ENCODE results near the gene FAAH. TPM values are rescaled to one million over a fixed set of nuclear protein-coding genes. Genes with fewer than 3 reads are reported as not detected.

FAAH gene
- total RNA-seq, 4 donors from 2014 or later = 10.6 to 40.2 (median 15.8) TPM

DNA sequence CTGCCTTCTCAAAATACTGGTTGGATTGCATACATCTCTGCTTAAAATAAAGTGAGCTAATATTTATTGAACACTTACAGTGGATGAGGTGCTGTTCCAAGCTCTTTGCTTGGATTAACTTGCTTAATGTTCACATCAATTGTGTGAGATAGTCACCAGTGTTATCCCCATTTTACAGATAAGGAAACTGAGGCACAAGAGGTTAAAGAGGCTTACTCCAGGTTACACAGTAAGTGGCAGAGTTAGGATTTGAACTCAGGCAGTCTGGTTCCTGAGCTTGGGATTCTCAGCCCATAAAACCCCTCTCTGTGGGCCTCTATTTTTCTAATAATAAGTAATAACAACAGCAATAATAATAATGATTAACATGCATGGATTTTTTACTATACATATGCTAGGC is 13.6 kb upstream of the FAAH start:
- Histone ChIP-seq H3K27me3 (no peaks in the 10 kb centered on the region), H3K27ac (no peak overlapping the region), H3K36me3 (no peaks in the 10 kb centered on the region), H3K4me3 (no peak overlapping the region), H3K9me3 (no peaks in the 10 kb centered on the region), H3K4me1 (no peaks in the 10 kb centered on the region)
- no peak for DNase-seq
- TF ChIP-seq CTCF (IDR thresholded peaks at IDR 0.05) (no peak), POLR2A (IDR thresholded peaks at IDR 0.05) (no peak)
- intact Hi-C loops (cut with DNase I; ENCODE audit: low total_unique reads) = no loop called here

- no peaks in the 10 kb centered on the region for H3K36me3 ChIP-seq
- H3K9me3 ChIP-seq = no peaks in the 10 kb centered on the region
- no peak overlapping the region for H3K4me3 ChIP-seq
- no peak for DNase-seq
- H3K4me1 ChIP-seq = no peaks in the 10 kb centered on the region
- intact Hi-C loops (cut with DNase I; ENCODE audit: low total_unique reads) = no loop called here
- no peaks in the 10 kb centered on the region for H3K27me3 ChIP-seq
- TF ChIP-seq CTCF (IDR thresholded peaks at IDR 0.05) (no peak), POLR2A (IDR thresholded peaks at IDR 0.05) (no peak)
- no peak overlapping the region for H3K27ac ChIP-seq
Observed at GRCh38 chr1:46393510-46393909, 607 bp upstream of the FAAH start.

DNA sequence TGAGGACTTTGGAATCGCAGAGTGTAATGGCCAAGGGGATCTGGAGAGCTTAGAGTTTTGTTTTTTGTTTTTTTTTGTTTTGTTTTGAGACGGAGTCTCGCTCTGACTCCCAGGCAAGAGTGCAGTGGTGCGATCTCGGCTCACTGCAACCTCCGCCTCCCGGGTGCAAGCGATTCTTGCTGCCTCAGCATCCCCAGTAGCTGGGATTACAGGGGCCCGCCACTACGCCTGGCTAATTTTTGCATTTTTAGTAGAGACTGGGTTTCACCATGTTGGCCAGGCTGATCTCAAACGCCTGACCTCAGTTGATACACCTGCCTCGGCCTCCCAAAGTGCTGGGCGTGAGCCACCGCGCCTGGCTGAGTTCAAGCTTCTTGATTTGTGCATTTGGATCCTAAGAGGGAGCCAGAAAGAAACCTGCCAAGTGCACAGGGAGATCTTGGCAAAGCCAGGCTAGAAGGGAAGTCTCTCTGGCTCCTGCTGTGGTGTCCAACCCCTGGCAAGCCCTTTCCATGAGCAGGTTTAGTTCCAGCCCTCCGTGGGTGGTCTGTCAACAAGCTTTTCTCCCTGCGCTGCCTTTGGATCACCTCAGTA is 852 bp downstream of the FAAH start:
- TF ChIP-seq CTCF (IDR thresholded peaks at IDR 0.05) (no peak), POLR2A (IDR thresholded peaks at IDR 0.05) (no peak)
- H3K9me3 ChIP-seq = no peaks in the 10 kb centered on the region
- H3K27ac ChIP-seq = no peak overlapping the region
- no peaks in the 10 kb centered on the region for H3K27me3 ChIP-seq
- H3K4me3 ChIP-seq = peak overlapping the region; percentile 20 to 47
- intact Hi-C loops (cut with DNase I; ENCODE audit: low total_unique reads) = no loop called here
- H3K36me3 ChIP-seq = no peaks in the 10 kb centered on the region
- peak in 1 of 2 donors; percentile 25 for DNase-seq
- H3K4me1 ChIP-seq = no peaks in the 10 kb centered on the region

DNA sequence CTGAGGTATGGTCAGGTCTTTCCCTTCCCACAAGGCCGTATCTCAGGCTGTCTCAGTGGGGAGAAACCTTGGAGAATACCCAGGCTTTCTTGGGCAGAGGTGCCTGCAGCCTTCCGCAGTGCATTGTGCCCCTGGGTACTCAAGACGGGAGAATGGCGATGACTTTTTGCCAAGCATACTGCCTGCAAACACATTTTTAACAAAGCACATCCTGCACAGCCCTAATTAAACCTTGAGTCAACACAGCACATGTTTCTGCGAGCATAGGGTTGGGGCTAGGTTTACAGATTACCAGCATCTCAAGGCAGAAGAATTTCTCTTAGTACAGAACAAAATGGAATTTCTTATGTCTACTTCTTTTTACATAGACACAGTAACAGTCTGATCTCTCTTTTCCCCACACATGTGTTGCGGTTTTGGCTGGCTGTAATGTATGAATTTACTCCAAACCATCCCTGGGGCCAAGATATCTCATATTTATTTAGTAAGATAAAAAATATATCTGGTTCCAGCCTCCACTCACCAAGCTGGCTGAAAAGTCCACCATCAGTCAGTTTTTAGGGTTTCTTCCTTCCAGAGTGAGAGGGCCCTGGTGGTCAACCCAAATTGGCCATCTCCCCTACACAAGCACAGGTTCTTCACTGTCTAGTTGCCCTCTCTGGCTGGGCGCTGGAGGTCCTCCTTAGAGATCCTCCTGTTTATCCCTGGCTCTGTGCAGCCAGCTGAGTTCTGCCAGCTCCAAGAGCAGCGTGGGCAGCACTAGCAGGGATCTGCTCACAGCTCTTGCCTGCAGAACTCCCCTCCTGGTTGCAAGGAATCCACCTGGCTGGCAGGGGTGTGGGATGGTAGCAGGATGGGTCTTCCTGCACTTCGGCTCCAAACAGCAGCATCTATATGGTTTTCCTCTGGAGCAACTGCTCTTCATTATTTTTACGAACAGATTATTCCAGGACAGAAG is 2.6 kb downstream of the FAAH start:
- H3K4me3 ChIP-seq = no peak overlapping the region
- H3K36me3 ChIP-seq = no peaks in the 10 kb centered on the region
- intact Hi-C loops (cut with DNase I; ENCODE audit: low total_unique reads) = no loop called here
- DNase-seq = no peak
- no peak overlapping the region for H3K27ac ChIP-seq
- H3K4me1 ChIP-seq = no peaks in the 10 kb centered on the region
- H3K9me3 ChIP-seq = no peaks in the 10 kb centered on the region
- TF ChIP-seq POLR2A (IDR thresholded peaks at IDR 0.05) (no peak), CTCF (IDR thresholded peaks at IDR 0.05) (no peak)
- no peaks in the 10 kb centered on the region for H3K27me3 ChIP-seq

- intact Hi-C loops (cut with DNase I; ENCODE audit: low total_unique reads) = no loop called here
- no peak overlapping the region for H3K27ac ChIP-seq
- H3K36me3 ChIP-seq = no peaks in the 10 kb centered on the region
- no peaks in the 10 kb centered on the region for H3K9me3 ChIP-seq
- no peaks in the 10 kb centered on the region for H3K4me1 ChIP-seq
- no peak for TF ChIP-seq POLR2A (IDR thresholded peaks at IDR 0.05)
- TF ChIP-seq CTCF (IDR thresholded peaks at IDR 0.05) = no peak
- no peak overlapping the region for H3K4me3 ChIP-seq
- no peaks in the 10 kb centered on the region for H3K27me3 ChIP-seq
- no peak for DNase-seq
Observed at GRCh38 chr1:46399307-46399706, 5.2 kb downstream of the FAAH start.

Measured in uterus (tissue), 4 donors.